Measurements from ENCODE around the gene PGAP6.
A peak's percentile ranks its signal among the peaks of the same experiment; 100 is the strongest.

The PGAP6 gene

DNA sequence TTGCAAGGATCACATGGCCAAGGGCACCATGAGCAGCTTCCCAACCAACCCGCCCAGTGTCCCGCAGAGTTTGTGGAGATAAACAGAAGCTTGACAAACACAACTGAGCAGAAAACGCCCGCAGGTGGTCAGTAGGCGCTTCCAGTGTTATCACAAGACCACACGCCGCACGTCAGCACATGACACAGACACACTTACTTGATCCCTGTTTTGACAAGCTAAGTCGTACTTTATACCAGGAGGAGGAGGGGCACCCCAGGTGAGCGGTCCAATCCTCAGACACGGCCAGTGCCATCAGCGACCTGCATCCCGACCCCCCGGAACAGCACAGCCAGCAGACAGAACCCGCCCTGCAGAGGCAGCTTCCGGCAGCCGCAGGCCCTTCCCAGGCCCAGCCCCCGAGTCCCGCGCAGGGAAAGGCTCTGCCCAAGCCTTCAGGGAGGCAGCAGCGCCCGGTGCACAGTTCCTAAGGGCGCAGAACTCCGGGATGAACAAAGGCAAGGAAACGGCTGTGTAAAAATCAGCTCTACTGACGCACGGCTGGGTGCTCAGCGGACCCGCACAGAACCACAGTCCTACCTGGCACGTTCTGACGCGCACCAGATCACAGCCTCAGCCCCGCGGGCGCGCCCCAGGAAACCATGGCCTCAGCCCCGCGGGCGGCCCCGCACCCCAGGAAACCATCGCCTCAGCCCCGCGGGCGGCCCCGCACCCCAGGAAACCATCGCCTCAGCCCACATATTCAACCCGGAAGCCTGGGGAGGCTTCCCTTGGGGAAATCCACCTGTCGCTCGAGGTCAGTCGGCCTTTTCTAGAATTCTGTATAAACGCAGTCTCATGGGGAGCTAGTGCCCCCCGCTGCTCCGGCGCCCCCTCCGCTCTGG lies 57.1 kb downstream of the PGAP6 start:
- peak; percentile 74 for DNase-seq

DNA sequence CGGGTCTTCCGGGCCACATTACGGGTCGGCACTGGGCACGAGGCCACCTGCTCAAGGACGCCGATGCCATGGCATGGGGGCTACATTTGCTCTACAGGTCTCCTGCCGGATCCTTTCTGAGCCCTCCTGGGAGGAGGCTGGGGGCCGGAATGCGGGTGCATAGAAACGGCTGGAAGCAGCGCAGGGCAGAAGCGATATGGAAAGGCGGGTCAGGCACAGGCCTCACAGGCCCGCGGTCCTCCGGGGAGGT lies 57.7 kb downstream of the PGAP6 start:
- no peak for DNase-seq

DNA sequence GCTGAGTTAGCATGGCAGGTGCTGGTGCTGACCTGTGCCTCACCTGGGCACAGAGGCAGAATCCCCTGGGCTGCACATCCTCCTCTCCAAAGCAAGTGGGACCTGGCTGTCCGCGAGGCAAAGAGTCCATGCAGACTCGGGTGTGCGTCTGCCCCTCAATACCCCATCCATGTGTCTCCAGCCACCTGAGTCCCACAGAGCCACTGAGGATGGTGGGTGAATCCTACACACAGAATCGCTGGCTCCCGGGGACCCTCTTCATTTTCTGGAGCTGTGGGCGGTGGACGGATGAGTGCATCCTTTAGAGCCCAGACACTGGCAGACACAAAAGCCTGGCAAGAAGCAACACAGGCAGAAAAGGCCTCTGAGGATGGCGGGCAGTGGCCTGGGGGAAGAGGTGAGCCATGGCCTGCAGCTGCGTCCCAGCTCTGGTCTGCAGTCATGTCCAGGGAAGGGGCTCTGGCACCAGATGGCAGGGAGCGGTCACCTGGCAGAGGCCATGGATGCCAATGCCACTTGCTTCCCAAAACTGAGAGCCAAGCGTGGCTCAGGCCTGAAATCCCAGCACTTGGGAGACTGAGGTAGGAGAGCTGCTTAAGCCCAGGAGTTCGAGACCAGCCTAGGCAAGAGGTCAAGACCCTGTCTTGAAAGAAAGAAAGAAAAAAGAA lies 59.2 kb downstream of the PGAP6 start:
- DNase-seq = no peak

DNA sequence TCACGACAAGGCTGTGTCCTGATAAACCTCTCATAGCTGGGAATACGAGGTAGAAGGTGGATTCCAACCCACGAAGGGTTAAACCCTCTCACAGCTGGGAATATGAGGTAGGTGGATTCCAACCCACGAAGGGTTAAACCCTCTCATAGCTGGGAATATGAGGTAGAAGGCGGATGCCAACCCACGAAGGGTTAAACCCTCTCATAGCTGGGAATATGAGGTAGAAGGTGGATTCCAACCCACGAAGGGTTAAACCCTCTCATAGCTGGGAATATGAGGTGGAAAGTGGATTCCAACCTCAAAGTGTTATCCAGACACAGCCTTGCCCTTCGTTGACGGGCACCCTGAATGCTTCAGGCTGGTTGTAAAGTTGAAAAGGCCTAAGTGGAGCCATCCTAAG lies 60.2 kb downstream of the PGAP6 start:
- DNase-seq = no peak
